ENCODE measurements around the gene GUCA2B.

The GUCA2B gene
- long read RNA-seq: 0 reads

GRCh38 chr1:42152907-42153600 lies at the start of gene GUCA2B:
TSS of gene GUCA2B (plus strand) at chr1:42153410. CDS start at chr1:42153451, 41 bp downstream.
- TF ChIP-seq REST (IDR thresholded peaks at IDR 0.05; ENCODE audit: insufficient replicate concordance, low read depth) (no peak), GABPA (IDR thresholded peaks at IDR 0.05; ENCODE audit: low read depth) (no peak), CTCF (IDR thresholded peaks at IDR 0.05; ENCODE audit: insufficient read depth, low read length) (no peak), SPI1 (IDR thresholded peaks at IDR 0.05; ENCODE audit: borderline replicate concordance, low read depth) (no peak), POLR2AphosphoS5 (IDR thresholded peaks at IDR 0.05; ENCODE audit: low read depth) (no peak)
- H3K27ac ChIP-seq (replicated peaks): no peak within 1 kb of the TSS
- H3K27me3 ChIP-seq (ENCODE audit: insufficient read depth, poor library complexity, severe bottlenecking): peaks cover 4% of the 10 kb centered on the region
- no peak within 1 kb of the TSS for H3K4me3 ChIP-seq (replicated peaks; ENCODE audit: insufficient read depth, low read length)
- no peak for DNase-seq (ENCODE audit: low read depth in 1 of 2, low spot score in 1 of 2)

GRCh38 chr1:42105025-42105424 lies 48.2 kb upstream of the GUCA2B start:
- no peak for DNase-seq (ENCODE audit: low read depth in 1 of 2, low spot score in 1 of 2)
- TF ChIP-seq SPI1 (IDR thresholded peaks at IDR 0.05; ENCODE audit: borderline replicate concordance, low read depth) (no peak), REST (IDR thresholded peaks at IDR 0.05; ENCODE audit: insufficient replicate concordance, low read depth) (no peak), GABPA (IDR thresholded peaks at IDR 0.05; ENCODE audit: low read depth) (no peak), CTCF (IDR thresholded peaks at IDR 0.05; ENCODE audit: insufficient read depth, low read length) (no peak), POLR2AphosphoS5 (IDR thresholded peaks at IDR 0.05; ENCODE audit: low read depth) (no peak)
- Histone ChIP-seq H3K27ac (replicated peaks) (no peak overlapping the region), H3K27me3 (ENCODE audit: insufficient read depth, poor library complexity, severe bottlenecking) (no peaks in the 10 kb centered on the region), H3K4me3 (replicated peaks; ENCODE audit: insufficient read depth, low read length) (no peak overlapping the region)

- TF ChIP-seq POLR2AphosphoS5 (IDR thresholded peaks at IDR 0.05; ENCODE audit: low read depth): no peak
- no peak for TF ChIP-seq SPI1 (IDR thresholded peaks at IDR 0.05; ENCODE audit: borderline replicate concordance, low read depth)
- no peak for TF ChIP-seq GABPA (IDR thresholded peaks at IDR 0.05; ENCODE audit: low read depth)
- TF ChIP-seq CTCF (IDR thresholded peaks at IDR 0.05; ENCODE audit: insufficient read depth, low read length): no peak
- no peak for TF ChIP-seq REST (IDR thresholded peaks at IDR 0.05; ENCODE audit: insufficient replicate concordance, low read depth)
- H3K27ac ChIP-seq (replicated peaks): no peak overlapping the region
- H3K4me3 ChIP-seq (replicated peaks; ENCODE audit: insufficient read depth, low read length): no peak overlapping the region
These were observed 44.9 kb upstream of the GUCA2B start for GRCh38 chr1:42108309-42108708.

More at GRCh38 chr1:42108309-42108708, 44.9 kb upstream of the GUCA2B start:
- H3K27me3 ChIP-seq (ENCODE audit: insufficient read depth, poor library complexity, severe bottlenecking): no peaks in the 10 kb centered on the region
- no peak for DNase-seq (ENCODE audit: low read depth in 1 of 2, low spot score in 1 of 2)
